Measurements from ENCODE around the gene BRINP2. TPM values are rescaled to one million over a fixed set of nuclear protein-coding genes. Genes with fewer than 3 reads are reported as not detected.

The BRINP2 gene
- polyA plus RNA-seq, 2 donors: 0.01 TPM; not detected in 1

DNA sequence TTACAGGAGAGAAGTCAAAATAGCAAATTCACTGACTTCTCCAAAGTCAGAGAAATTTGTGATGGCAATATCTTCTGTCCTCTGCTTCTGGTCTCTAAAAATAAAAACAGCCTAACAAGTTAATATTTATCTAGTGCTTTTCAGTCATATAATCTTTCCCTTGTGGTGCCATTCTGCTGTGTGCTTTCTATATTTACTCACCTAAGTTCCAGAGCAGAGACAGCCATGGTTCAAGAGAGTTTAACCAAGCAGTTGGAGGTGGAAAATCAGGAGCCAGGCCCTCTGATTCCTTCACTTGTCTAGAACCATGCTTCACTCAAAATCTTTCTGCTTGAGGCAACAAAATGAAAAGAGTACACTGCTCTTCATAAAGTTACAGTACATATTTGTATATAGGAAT is 39.3 kb downstream of the BRINP2 start:
- Histone ChIP-seq H3K36me3 (ENCODE audit: control insufficient read depth in 2 of 2, insufficient read depth in 2 of 2, low read length in 1 of 2) (no peaks in the 10 kb centered on the region), H3K27ac (ENCODE audit: low read depth in 2 of 2, low read length in 1 of 2) (no peak overlapping the region)

DNA sequence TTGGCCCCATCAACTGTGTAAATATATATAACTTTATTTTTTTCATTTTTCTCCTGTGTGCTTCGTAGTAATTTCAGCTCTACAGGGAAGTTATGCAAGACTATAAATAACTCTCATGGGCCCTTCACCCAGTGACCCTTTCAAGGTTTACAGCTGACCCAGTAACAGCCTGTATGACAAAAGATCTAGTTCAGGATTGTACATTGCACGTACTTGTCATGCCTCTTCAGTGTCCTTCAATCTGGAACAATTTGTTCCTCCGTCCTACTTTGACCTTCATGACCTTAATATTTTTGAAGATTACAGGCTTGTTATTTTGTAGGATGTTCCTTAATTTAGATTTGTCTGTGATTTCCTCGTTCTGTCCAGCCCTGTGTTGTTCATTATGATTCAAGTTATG is 40.5 kb downstream of the BRINP2 start:
- WGBS, 2 donors: 45 to 48% methylated on average over 4 of the region's 4 CpGs
- Histone ChIP-seq H3K27ac (ENCODE audit: low read depth in 2 of 2, low read length in 1 of 2) (no peak overlapping the region), H3K36me3 (ENCODE audit: control insufficient read depth in 2 of 2, insufficient read depth in 2 of 2, low read length in 1 of 2) (no peaks in the 10 kb centered on the region), H3K4me1 (ENCODE audit: control insufficient read depth in 2 of 2, insufficient read depth in 2 of 2, low read length in 1 of 2) (no peaks in the 10 kb centered on the region), H3K4me3 (ENCODE audit: low read depth in 1 of 2, low read length in 2 of 2) (no peak overlapping the region), H3K27me3 (ENCODE audit: control insufficient read depth in 1 of 2, insufficient read depth in 2 of 2, low read length in 2 of 2) (no peaks in the 10 kb centered on the region), H3K9me3 (ENCODE audit: control insufficient read depth in 2 of 2, insufficient read depth in 1 of 2, low read depth in 1 of 2, low read length in 1 of 2) (no peaks in the 10 kb centered on the region)

More for the DNA sequence above, 39.3 kb downstream of the BRINP2 start:
- Histone ChIP-seq H3K27me3 (ENCODE audit: control insufficient read depth in 1 of 2, insufficient read depth in 2 of 2, low read length in 2 of 2) (no peaks in the 10 kb centered on the region), H3K9me3 (ENCODE audit: control insufficient read depth in 2 of 2, insufficient read depth in 1 of 2, low read depth in 1 of 2, low read length in 1 of 2) (no peaks in the 10 kb centered on the region), H3K4me3 (ENCODE audit: low read depth in 1 of 2, low read length in 2 of 2) (no peak overlapping the region), H3K4me1 (ENCODE audit: control insufficient read depth in 2 of 2, insufficient read depth in 2 of 2, low read length in 1 of 2) (no peaks in the 10 kb centered on the region)

DNA sequence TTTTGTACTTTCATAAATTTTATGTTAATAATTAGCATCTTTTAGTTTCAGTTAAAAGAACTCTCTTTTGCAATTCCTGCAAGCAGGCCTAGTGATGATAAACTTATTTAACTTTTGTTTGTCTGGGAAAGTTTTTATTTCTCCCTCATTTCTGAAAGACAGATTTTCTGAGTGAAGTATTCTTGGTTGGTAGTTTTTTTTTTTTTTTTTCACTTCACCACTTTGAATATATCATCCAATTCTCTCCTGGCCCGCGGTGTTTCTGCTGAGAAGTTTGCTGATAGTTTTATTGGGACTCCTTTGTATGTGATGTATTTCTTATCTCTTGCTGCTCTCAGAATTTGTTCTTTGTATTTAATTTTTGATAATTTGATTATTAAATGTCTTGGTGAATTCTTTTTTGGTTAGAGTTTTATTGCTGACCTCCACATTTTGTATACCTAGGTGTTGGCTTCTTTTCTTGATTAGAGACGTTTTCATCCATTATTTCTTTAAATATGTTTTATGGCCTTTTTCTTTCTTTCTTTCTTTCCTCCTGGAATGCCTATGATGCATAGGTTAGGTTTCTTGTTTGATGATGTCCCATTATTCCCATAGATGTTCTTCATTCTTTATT is 45.9 kb downstream of the BRINP2 start:
- Histone ChIP-seq H3K36me3 (ENCODE audit: control insufficient read depth in 2 of 2, insufficient read depth in 2 of 2, low read length in 1 of 2) (no peaks in the 10 kb centered on the region), H3K4me3 (ENCODE audit: low read depth in 1 of 2, low read length in 2 of 2) (no peak overlapping the region), H3K27ac (ENCODE audit: low read depth in 2 of 2, low read length in 1 of 2) (no peak overlapping the region), H3K4me1 (ENCODE audit: control insufficient read depth in 2 of 2, insufficient read depth in 2 of 2, low read length in 1 of 2) (no peaks in the 10 kb centered on the region), H3K27me3 (ENCODE audit: control insufficient read depth in 1 of 2, insufficient read depth in 2 of 2, low read length in 2 of 2) (no peaks in the 10 kb centered on the region), H3K9me3 (ENCODE audit: control insufficient read depth in 2 of 2, insufficient read depth in 1 of 2, low read depth in 1 of 2, low read length in 1 of 2) (peaks cover 5 to 6% of the 10 kb centered on the region in 2 donors)
- WGBS, 2 donors: 76 to 80% methylated on average over 3 of the region's 3 CpGs

DNA sequence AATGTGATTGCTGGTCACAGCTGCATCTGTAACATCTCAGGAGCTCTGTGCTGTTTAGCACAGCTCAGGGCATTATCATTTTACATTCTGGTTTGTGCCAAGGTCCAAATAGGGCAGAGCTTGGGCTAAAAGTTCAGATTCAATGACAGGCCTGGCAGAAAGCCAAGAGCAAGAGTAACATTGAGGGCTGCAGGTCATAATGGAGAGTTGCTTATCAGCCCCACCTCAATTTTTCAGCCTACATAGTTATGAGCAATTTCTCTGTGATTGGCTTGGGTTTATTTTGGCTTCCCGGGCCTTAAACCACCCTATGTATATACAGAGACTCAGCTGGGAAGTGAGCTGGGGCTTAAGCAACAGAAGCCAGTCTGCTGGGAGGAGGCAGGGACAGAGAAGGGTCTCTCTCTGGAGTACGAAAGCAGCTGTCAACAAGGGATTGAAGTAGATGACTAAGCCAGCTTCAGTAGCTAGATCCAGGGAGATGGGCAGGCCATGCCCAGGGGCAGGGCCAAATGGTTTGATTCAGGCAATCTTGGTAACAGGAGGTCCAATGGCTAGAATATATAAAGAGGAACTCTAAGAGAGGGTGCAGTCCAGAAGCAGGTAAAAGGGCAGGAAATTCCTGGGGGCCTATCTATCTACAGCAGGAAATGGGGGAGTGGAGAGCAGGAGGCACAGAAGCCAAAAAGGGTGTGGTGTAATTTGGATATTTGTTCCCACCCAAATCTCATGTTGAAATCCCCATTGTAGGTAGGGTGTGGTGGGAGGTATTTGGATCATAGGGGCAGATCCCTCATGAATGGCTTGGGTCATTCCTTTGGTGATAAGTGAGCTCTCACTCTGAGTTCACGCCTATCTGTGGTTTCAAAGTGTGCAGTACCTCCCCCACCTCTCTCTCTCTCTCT is 49.0 kb downstream of the BRINP2 start:
- Histone ChIP-seq H3K4me3 (ENCODE audit: low read depth in 1 of 2, low read length in 2 of 2) (no peak overlapping the region), H3K36me3 (ENCODE audit: control insufficient read depth in 2 of 2, insufficient read depth in 2 of 2, low read length in 1 of 2) (no peaks in the 10 kb centered on the region), H3K27ac (ENCODE audit: low read depth in 2 of 2, low read length in 1 of 2) (no peak overlapping the region), H3K27me3 (ENCODE audit: control insufficient read depth in 1 of 2, insufficient read depth in 2 of 2, low read length in 2 of 2) (no peaks in the 10 kb centered on the region), H3K9me3 (ENCODE audit: control insufficient read depth in 2 of 2, insufficient read depth in 1 of 2, low read depth in 1 of 2, low read length in 1 of 2) (peaks cover 5 to 6% of the 10 kb centered on the region in 2 donors), H3K4me1 (ENCODE audit: control insufficient read depth in 2 of 2, insufficient read depth in 2 of 2, low read length in 1 of 2) (no peaks in the 10 kb centered on the region)
- 61 to 64% methylated on average over 3 of the region's 3 CpGs for WGBS, 2 donors

DNA sequence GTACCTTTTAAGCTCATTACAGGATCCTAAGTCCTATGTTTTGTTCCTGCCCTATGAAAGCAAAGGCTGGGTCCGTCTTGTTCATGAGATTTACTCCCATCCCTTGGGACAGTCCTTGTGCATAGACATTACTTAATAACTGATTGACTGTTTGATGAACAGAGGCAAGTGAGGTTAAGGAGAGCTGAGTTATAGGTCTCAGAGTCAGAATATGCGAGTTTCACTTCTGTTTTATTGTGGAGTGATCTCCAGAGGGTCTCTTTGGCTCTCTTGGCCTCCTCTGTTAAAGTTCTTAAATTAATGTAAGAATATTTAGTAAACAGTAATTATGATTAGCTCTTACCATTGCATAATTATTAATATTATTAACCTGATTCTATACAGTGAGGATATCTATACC is 52.6 kb downstream of the BRINP2 start:
- H3K4me3 ChIP-seq (ENCODE audit: low read depth in 1 of 2, low read length in 2 of 2): no peak overlapping the region
- H3K9me3 ChIP-seq (ENCODE audit: control insufficient read depth in 2 of 2, insufficient read depth in 1 of 2, low read depth in 1 of 2, low read length in 1 of 2): peaks cover 0 to 2% of the 10 kb centered on the region in 2 donors
- no peaks in the 10 kb centered on the region for H3K36me3 ChIP-seq (ENCODE audit: control insufficient read depth in 2 of 2, insufficient read depth in 2 of 2, low read length in 1 of 2)
- 77 to 79% methylated on average over 2 of the region's 2 CpGs for WGBS, 2 donors
- H3K27ac ChIP-seq (ENCODE audit: low read depth in 2 of 2, low read length in 1 of 2): no peak overlapping the region
- H3K4me1 ChIP-seq (ENCODE audit: control insufficient read depth in 2 of 2, insufficient read depth in 2 of 2, low read length in 1 of 2): no peaks in the 10 kb centered on the region
- H3K27me3 ChIP-seq (ENCODE audit: control insufficient read depth in 1 of 2, insufficient read depth in 2 of 2, low read length in 2 of 2): no peaks in the 10 kb centered on the region

DNA sequence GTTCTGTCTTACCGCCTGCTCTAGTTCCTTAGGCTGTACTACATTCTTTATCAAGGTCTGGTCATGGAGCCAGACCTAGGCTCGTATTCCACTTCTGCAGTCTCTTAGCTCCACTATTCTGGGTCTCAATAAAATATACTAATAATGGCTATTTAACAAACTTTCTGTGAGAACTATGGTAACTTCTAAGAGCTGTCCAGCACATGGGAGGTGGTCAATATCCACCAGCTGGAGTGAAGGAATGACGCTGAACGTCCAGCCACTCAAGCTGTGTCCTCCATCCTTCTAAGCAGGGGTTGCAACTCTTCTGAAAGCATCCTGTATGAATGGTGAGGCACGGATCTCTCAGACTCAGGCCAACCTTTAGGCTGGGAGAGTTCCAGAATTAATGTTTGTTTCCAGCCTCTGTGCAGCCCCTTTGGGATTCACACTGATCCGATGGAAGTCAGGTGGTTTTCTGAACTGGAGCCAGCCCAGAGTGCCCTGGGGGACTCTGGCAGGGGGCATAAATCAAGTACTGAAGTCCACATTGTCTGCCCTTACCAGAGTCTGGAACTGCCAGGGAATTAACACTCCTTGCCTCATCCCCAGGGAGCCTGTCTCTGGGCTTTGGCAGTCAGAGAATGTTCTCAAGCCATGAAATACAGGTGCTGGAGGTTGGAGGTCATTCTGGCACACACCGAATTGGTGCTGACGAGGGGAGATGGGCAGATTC is 57.4 kb downstream of the BRINP2 start:
- no peak overlapping the region for H3K4me3 ChIP-seq (ENCODE audit: low read depth in 1 of 2, low read length in 2 of 2)
- H3K9me3 ChIP-seq (ENCODE audit: control insufficient read depth in 2 of 2, insufficient read depth in 1 of 2, low read depth in 1 of 2, low read length in 1 of 2): no peaks in the 10 kb centered on the region
- WGBS, 2 donors: 60 to 61% methylated on average over 8 of the region's 8 CpGs
- peaks cover 0 to 3% of the 10 kb centered on the region in 2 donors for H3K27me3 ChIP-seq (ENCODE audit: control insufficient read depth in 1 of 2, insufficient read depth in 2 of 2, low read length in 2 of 2)
- H3K4me1 ChIP-seq (ENCODE audit: control insufficient read depth in 2 of 2, insufficient read depth in 2 of 2, low read length in 1 of 2): no peaks in the 10 kb centered on the region
- H3K36me3 ChIP-seq (ENCODE audit: control insufficient read depth in 2 of 2, insufficient read depth in 2 of 2, low read length in 1 of 2): no peaks in the 10 kb centered on the region
- H3K27ac ChIP-seq (ENCODE audit: low read depth in 2 of 2, low read length in 1 of 2): no peak overlapping the region

DNA sequence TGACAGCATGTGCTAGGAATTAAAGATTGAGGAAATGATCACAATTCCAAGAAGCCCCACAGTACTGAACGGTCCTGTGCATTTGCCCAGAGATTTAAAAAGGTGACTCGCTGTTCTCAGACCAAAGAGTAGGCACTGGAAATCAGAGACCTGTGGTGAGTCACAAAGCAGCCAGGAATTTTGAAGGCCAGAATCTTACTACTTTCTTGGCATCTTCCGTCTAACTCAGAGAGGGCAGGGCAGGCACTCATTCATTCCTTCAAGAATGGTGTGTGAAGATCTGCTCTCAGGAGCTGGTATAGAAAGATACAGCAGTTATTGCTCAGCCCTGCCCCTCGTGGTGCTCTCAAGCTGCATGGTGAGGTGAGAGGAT is 57.9 kb downstream of the BRINP2 start:
- Histone ChIP-seq H3K27ac (ENCODE audit: low read depth in 2 of 2, low read length in 1 of 2) (no peak overlapping the region), H3K9me3 (ENCODE audit: control insufficient read depth in 2 of 2, insufficient read depth in 1 of 2, low read depth in 1 of 2, low read length in 1 of 2) (no peaks in the 10 kb centered on the region), H3K4me3 (ENCODE audit: low read depth in 1 of 2, low read length in 2 of 2) (no peak overlapping the region)

DNA sequence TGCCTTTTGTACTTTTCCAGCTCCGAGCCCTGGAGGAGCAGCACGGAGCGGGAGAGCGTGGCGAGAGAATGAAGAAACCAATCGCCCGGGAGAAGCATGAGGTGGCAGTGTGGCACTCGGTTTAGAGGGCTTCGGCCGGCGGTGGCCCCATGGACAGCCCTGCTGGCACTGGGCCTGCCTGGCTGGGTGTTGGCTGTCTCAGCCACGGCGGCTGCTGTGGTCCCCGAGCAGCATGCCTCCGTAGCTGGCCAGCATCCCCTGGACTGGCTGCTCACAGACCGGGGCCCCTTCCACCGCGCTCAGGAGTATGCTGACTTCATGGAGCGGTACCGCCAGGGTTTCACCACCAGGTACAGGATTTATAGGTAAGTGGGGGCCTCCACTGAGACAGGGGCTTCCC is 59.0 kb downstream of the BRINP2 start:
- H3K9me3 ChIP-seq (ENCODE audit: control insufficient read depth in 2 of 2, insufficient read depth in 1 of 2, low read depth in 1 of 2, low read length in 1 of 2): no peaks in the 10 kb centered on the region
- no peak overlapping the region for H3K4me3 ChIP-seq (ENCODE audit: low read depth in 1 of 2, low read length in 2 of 2)
- H3K36me3 ChIP-seq (ENCODE audit: control insufficient read depth in 2 of 2, insufficient read depth in 2 of 2, low read length in 1 of 2): no peaks in the 10 kb centered on the region
- H3K4me1 ChIP-seq (ENCODE audit: control insufficient read depth in 2 of 2, insufficient read depth in 2 of 2, low read length in 1 of 2): no peaks in the 10 kb centered on the region
- peaks cover 0 to 3% of the 10 kb centered on the region in 2 donors for H3K27me3 ChIP-seq (ENCODE audit: control insufficient read depth in 1 of 2, insufficient read depth in 2 of 2, low read length in 2 of 2)
- H3K27ac ChIP-seq (ENCODE audit: low read depth in 2 of 2, low read length in 1 of 2): no peak overlapping the region
- WGBS, 2 donors: 95 to 96% methylated on average over 20 of the region's 20 CpGs

More for the DNA sequence above, 57.9 kb downstream of the BRINP2 start:
- no peaks in the 10 kb centered on the region for H3K4me1 ChIP-seq (ENCODE audit: control insufficient read depth in 2 of 2, insufficient read depth in 2 of 2, low read length in 1 of 2)
- peaks cover 0 to 3% of the 10 kb centered on the region in 2 donors for H3K27me3 ChIP-seq (ENCODE audit: control insufficient read depth in 1 of 2, insufficient read depth in 2 of 2, low read length in 2 of 2)
- 57 to 68% methylated on average over 4 of the region's 4 CpGs for WGBS, 2 donors
- H3K36me3 ChIP-seq (ENCODE audit: control insufficient read depth in 2 of 2, insufficient read depth in 2 of 2, low read length in 1 of 2): no peaks in the 10 kb centered on the region

DNA sequence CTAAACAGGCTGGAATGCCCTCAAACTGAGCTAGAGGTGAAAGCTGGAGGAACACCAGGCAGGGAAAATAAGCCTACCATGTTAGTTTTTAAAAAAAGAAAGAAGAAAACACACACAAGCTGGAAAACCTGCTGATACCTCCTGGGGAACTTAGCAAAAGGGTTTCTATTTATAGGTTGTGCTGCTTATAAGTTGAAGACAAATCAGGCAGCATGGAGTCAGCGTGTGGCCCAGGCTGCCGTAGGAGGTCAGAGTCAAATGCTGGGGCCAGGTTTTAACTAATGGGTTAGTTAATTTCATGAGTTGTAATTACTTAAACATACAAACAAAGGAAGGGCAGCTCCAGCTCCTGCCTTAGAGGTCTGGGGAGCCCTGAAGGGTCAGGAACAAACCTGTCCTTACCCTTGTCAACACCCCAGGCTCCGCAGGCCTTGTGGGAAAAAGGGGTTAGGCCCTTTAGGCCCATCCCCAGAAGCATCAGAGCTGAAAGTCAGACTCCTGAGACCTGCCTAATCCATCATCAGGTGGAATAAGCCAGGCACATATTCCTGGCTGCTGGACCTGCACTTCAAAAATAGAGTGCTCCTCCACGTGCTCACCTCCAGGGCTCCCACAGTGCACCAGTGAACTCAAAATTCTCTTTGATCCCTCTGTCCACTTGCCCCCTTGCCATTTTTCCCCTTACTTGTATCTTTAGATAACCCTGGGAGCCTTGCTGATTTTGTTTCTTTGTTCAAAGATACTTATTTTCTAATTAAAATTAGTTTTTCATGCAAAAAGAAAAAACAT is 59.7 kb downstream of the BRINP2 start:
- Histone ChIP-seq H3K36me3 (ENCODE audit: control insufficient read depth in 2 of 2, insufficient read depth in 2 of 2, low read length in 1 of 2) (no peaks in the 10 kb centered on the region), H3K27me3 (ENCODE audit: control insufficient read depth in 1 of 2, insufficient read depth in 2 of 2, low read length in 2 of 2) (peaks cover 0 to 3% of the 10 kb centered on the region in 2 donors), H3K9me3 (ENCODE audit: control insufficient read depth in 2 of 2, insufficient read depth in 1 of 2, low read depth in 1 of 2, low read length in 1 of 2) (no peaks in the 10 kb centered on the region), H3K4me3 (ENCODE audit: low read depth in 1 of 2, low read length in 2 of 2) (no peak overlapping the region), H3K27ac (ENCODE audit: low read depth in 2 of 2, low read length in 1 of 2) (no peak overlapping the region), H3K4me1 (ENCODE audit: control insufficient read depth in 2 of 2, insufficient read depth in 2 of 2, low read length in 1 of 2) (no peaks in the 10 kb centered on the region)
- WGBS, 2 donors: 80 to 81% methylated on average over 4 of the region's 4 CpGs
